ENCODE data around the gene ANGPTL2. TPM values are rescaled to one million over a fixed set of nuclear protein-coding genes. Genes with fewer than 3 reads are reported as not detected.

The ANGPTL2 gene
- total RNA-seq, 1 donor from 2014 or later = 16.6 TPM

DNA sequence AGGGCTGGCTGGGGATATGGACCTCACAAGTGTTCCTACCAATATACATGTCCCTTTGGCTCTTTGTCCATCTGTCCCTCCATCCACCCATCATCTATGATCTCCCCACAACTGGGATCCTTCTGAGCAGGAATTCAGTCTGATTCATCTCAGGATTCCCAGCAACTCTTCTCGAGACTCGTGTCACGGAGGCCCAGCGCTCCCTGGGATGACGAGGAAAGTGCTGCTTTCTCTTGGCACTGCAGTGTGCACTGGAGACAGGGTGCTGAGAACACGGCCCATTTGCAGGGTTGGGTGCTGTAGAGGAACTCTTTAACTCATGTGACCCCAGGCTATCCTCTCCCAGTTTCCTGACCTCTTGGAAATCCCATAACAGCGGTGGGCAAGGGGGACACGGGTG lies 72.9 kb downstream of the ANGPTL2 start:
- no peaks in the 10 kb centered on the region for H3K9me3 Mint-ChIP-seq
- DNase-seq (ENCODE audit: low spot score in 2 of 2, unreplicated experiment in 2 of 2) = no peak
- H3K27ac Mint-ChIP-seq = no peak overlapping the region
- H3K27me3 Mint-ChIP-seq (ENCODE audit: low read depth) = no peaks in the 10 kb centered on the region
- H3K4me1 Mint-ChIP-seq = peaks cover 20% of the 10 kb centered on the region
- TF ChIP-seq, protein P1, sequence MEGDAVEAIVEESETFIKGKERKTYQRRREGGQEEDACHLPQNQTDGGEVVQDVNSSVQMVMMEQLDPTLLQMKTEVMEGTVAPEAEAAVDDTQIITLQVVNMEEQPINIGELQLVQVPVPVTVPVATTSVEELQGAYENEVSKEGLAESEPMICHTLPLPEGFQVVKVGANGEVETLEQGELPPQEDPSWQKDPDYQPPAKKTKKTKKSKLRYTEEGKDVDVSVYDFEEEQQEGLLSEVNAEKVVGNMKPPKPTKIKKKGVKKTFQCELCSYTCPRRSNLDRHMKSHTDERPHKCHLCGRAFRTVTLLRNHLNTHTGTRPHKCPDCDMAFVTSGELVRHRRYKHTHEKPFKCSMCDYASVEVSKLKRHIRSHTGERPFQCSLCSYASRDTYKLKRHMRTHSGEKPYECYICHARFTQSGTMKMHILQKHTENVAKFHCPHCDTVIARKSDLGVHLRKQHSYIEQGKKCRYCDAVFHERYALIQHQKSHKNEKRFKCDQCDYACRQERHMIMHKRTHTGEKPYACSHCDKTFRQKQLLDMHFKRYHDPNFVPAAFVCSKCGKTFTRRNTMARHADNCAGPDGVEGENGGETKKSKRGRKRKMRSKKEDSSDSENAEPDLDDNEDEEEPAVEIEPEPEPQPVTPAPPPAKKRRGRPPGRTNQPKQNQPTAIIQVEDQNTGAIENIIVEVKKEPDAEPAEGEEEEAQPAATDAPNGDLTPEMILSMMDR (IDR thresholded peaks at IDR 0.05; ENCODE audit: unreplicated experiment) = no peak
- H3K4me3 Mint-ChIP-seq = no peak overlapping the region
- no peaks in the 10 kb centered on the region for H3K36me3 Mint-ChIP-seq

GRCh38 chr9:127049044-127049443 lies 73.4 kb downstream of the ANGPTL2 start:
- TF ChIP-seq, protein P1 (IDR thresholded peaks at IDR 0.05; ENCODE audit: unreplicated experiment) = no peak
- no peak overlapping the region for H3K4me3 Mint-ChIP-seq
- no peaks in the 10 kb centered on the region for H3K9me3 Mint-ChIP-seq
- H3K27me3 Mint-ChIP-seq (ENCODE audit: low read depth) = no peaks in the 10 kb centered on the region
- H3K36me3 Mint-ChIP-seq = no peaks in the 10 kb centered on the region
- no peak overlapping the region for H3K27ac Mint-ChIP-seq
- peaks cover 19% of the 10 kb centered on the region for H3K4me1 Mint-ChIP-seq
- DNase-seq (ENCODE audit: low spot score in 2 of 2, unreplicated experiment in 2 of 2) = no peak

DNA sequence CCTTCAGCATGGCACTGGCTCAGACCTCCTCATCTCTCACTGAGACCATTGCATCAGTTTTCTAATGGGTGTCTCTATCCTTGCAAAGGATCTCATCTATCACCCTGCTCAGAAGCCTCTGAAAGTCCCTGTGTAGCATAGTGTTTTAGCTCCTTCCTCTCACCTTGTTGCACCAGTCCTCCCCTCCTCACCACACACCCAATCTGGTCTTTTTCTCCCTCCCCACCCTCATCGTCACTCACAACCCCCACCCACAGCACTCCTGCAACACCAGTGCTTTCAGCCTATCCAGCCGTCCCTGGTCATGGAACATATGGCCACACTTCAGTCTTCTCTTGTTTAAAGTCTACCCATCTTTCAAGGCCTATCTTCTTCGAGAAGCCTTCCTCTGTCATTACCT lies 74.5 kb downstream of the ANGPTL2 start:
- Mint-ChIP-seq H3K27me3 (ENCODE audit: low read depth) (no peaks in the 10 kb centered on the region), H3K36me3 (no peaks in the 10 kb centered on the region), H3K4me3 (no peak overlapping the region), H3K27ac (no peak overlapping the region), H3K4me1 (peaks cover 10% of the 10 kb centered on the region), H3K9me3 (no peaks in the 10 kb centered on the region)
- no peak for DNase-seq (ENCODE audit: low spot score in 2 of 2, unreplicated experiment in 2 of 2)
- TF ChIP-seq, protein P1 (IDR thresholded peaks at IDR 0.05; ENCODE audit: unreplicated experiment) = no peak

DNA sequence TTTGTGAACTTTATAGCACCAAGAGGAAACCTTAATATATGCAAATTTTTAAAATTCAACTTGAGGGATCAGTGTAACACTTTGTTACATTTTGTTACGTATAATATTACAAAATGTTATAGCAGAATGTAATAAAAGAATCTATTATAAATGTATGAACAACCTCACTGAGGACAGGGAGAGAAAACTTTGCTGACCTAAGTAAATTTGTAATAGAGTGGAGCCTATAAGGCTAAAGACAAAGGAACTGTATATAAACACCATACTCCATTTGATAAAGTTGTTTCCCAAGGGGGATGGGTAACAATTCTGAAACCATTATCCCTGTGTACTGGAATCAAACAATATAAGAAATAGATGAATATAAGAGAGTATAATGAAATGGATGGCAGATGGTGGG lies 77.3 kb downstream of the ANGPTL2 start:
- Mint-ChIP-seq H3K36me3 (no peaks in the 10 kb centered on the region), H3K4me3 (no peak overlapping the region), H3K9me3 (no peaks in the 10 kb centered on the region), H3K27me3 (ENCODE audit: low read depth) (no peaks in the 10 kb centered on the region), H3K4me1 (no peaks in the 10 kb centered on the region), H3K27ac (no peak overlapping the region)
- TF ChIP-seq, protein P1 (IDR thresholded peaks at IDR 0.05; ENCODE audit: unreplicated experiment) = no peak
- DNase-seq (ENCODE audit: low spot score in 2 of 2, unreplicated experiment in 2 of 2) = no peak

DNA sequence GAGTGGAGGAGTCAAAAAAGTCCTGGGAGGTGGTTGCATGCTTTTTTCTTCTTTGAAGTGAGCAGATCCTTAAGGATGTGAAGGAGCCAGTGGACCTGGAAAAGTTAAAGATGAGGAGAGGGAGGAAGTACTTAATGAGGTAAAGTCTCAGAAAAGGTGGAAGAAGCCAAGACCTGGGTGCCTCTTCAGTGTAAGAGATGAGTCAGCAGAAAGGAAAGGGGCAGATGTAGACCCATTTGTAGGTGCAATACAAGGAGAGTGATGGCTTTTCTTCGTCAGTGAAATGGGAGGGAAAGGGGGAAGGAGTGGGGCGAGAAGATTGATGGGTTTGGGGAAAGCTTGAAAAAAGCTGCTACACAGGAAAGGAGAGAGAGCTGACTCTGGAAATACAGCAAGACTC lies 82.9 kb downstream of the ANGPTL2 start:
- no peak overlapping the region for H3K4me3 Mint-ChIP-seq
- no peak overlapping the region for H3K27ac Mint-ChIP-seq
- no peak for DNase-seq (ENCODE audit: low spot score in 2 of 2, unreplicated experiment in 2 of 2)
- no peaks in the 10 kb centered on the region for H3K27me3 Mint-ChIP-seq (ENCODE audit: low read depth)
- H3K36me3 Mint-ChIP-seq = peaks cover 2% of the 10 kb centered on the region
- no peaks in the 10 kb centered on the region for H3K4me1 Mint-ChIP-seq
- TF ChIP-seq, protein P1 (IDR thresholded peaks at IDR 0.05; ENCODE audit: unreplicated experiment) = no peak
- no peaks in the 10 kb centered on the region for H3K9me3 Mint-ChIP-seq

DNA sequence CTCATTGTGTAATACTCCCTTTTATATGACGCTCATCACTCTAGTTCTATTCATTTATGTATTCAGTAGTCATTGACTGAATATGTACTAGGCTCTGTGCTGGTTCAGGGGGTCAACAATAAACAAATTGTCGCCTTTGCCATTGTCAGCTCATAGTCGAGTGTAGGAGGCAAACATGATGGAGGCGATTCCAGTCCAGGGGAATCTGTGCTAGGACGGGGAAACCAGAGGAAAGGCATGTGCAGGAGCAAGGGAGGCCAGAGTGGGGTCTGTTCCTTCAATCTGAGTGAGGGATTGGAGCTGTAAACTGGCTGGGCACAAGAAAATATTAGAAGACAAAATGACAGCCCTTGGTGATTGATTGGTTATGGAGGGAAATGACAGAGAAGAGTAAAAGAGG lies 83.9 kb downstream of the ANGPTL2 start:
- Mint-ChIP-seq H3K4me3 (no peak overlapping the region), H3K36me3 (peaks cover 2% of the 10 kb centered on the region), H3K27ac (no peak overlapping the region), H3K4me1 (peaks cover 3% of the 10 kb centered on the region), H3K27me3 (ENCODE audit: low read depth) (no peaks in the 10 kb centered on the region), H3K9me3 (no peaks in the 10 kb centered on the region)
- DNase-seq (ENCODE audit: low spot score in 2 of 2, unreplicated experiment in 2 of 2) = no peak
- TF ChIP-seq, protein P1 (IDR thresholded peaks at IDR 0.05; ENCODE audit: unreplicated experiment) = no peak

All from mesothelial cell of epicardium (in vitro differentiated cells).